B cell (primary cell): ENCODE measurements around the gene TTC23. TPM values are rescaled to one million over a fixed set of nuclear protein-coding genes. Genes with fewer than 3 reads are reported as not detected.

Source experiments
- ATAC-seq: fragments of 200-7000 bp; cut with Tn5 transposase; one replicate; pipeline ENCODE4 v1.10.0; 2021; ENCODE audit warnings: low read depth, mild to moderate bottlenecking, moderate number of reproducible peaks, moderate library complexity
- CTCF ChIA-PET: fragments of 350-600 bp; sonication (Branson Sonifier 250); formaldehyde crosslinking; loops from one replicate; lab custom pipeline; 2021; ENCODE audit warnings: antibody characterized with exemption, inconsistent platforms; lab: Charles Lee
- POLR2A ChIA-PET: fragments of 350-600 bp; sonication (Branson Sonifier 250); formaldehyde crosslinking; loops from one replicate; lab custom pipeline; 2021; ENCODE audit warnings: antibody characterized with exemption; lab: Charles Lee
- DNase-seq: peaks from one replicate; pipeline ENCODE4 v3.0.0; 2013
- H2AFZ ChIP-seq: 2 replicates; pipeline ENCODE4 v1.6.1; 2012; ENCODE audit warnings: mild to moderate bottlenecking, low read depth, low read length; ENCODE audit not compliant: insufficient read depth, poor library complexity, severe bottlenecking
- H3K27ac ChIP-seq, 2 donors: 1 replicate in 1 of 2; 2 replicates in 1 of 2; pipeline ENCODE4 v1.5.1; 2012 to 2013; ENCODE audit warnings: low read length in 2 of 2, mild to moderate bottlenecking in 2 of 2, moderate library complexity in 1 of 2
- H3K27me3 ChIP-seq, 4 experiments: fragments of 200-600 bp in 1 of 4; sonication (generic) in 1 of 4; replicated peaks in 1 of 4; 1 replicate in 2 of 4; 2 replicates in 2 of 4; pipeline versions ENCODE4 v1.6.1 to v1.7.0; 2013 to 2016; ENCODE audit warnings: low read length in 3 of 4, mild to moderate bottlenecking in 2 of 4, mixed read lengths in 1 of 4, moderate library complexity in 1 of 4; ENCODE audit not compliant: insufficient read depth in 4 of 4, control insufficient read depth in 3 of 4; ENCODE audit errors: control extremely low read depth in 1 of 4
- H3K36me3 ChIP-seq, 2 experiments: replicated peaks in 1 of 2; 1 replicate in 1 of 2; 2 replicates in 1 of 2; pipeline versions ENCODE4 v1.6.1 to v1.7.1; 2013; ENCODE audit warnings: low read length in 1 of 2; ENCODE audit not compliant: insufficient read depth in 2 of 2, control insufficient read depth in 1 of 2; ENCODE audit errors: control extremely low read depth in 1 of 2, extremely low read depth in 1 of 2
- H3K4me1 ChIP-seq, 2 donors: fragments of 200-600 bp in 1 of 2; sonication (generic) in 1 of 2; 1 replicate in 1 of 2; 2 replicates in 1 of 2; pipeline versions ENCODE4 v1.5.1 to v1.6.1; 2013 to 2017; ENCODE audit warnings: low read length in 2 of 2; ENCODE audit not compliant: control insufficient read depth in 2 of 2, insufficient read depth in 2 of 2
- H3K4me2 ChIP-seq: replicated peaks from 2 replicates; pipeline ENCODE3; 2012; ENCODE audit warnings: mild to moderate bottlenecking, low read depth, low read length; ENCODE audit not compliant: poor library complexity, severe bottlenecking
- H3K4me3 ChIP-seq, 5 experiments: fragments of 200-600 bp in 1 of 5; sonication (generic) in 1 of 5; 1 replicate in 3 of 5; 2 replicates in 2 of 5; pipeline versions ENCODE4 v1.5.1 to v1.7.0; 2011 to 2016; ENCODE audit warnings: low read length in 4 of 5, mild to moderate bottlenecking in 4 of 5, low read depth in 2 of 5, control low read depth in 1 of 5, moderate library complexity in 1 of 5; ENCODE audit not compliant: insufficient read depth in 1 of 5; ENCODE audit errors: control extremely low read depth in 1 of 5, extremely low read depth in 1 of 5
- H3K79me2 ChIP-seq: fragments of 200-600 bp; sonication (generic); one replicate; pipeline ENCODE4 v1.6.0; 2016; ENCODE audit warnings: low read length; ENCODE audit not compliant: control insufficient read depth, insufficient read depth
- H3K9ac ChIP-seq: fragments of 200-600 bp; sonication (generic); 2 replicates; pipeline ENCODE4 v1.6.1; 2017; ENCODE audit warnings: mild to moderate bottlenecking, low read length, moderate library complexity
- H3K9me3 ChIP-seq, 3 donors: one replicate each; pipeline versions ENCODE4 v1.6.1 to v1.7.1; 2013; ENCODE audit warnings: low read length in 2 of 3; ENCODE audit not compliant: control insufficient read depth in 2 of 3, insufficient read depth in 1 of 3; ENCODE audit errors: control extremely low read depth in 1 of 3
- H4K20me1 ChIP-seq: 2 replicates; pipeline ENCODE4 v1.6.0; 2012; ENCODE audit warnings: mild to moderate bottlenecking, low read length; ENCODE audit not compliant: insufficient read depth, control insufficient read depth, poor library complexity, severe bottlenecking
- H3K27ac Mint-ChIP-seq: one replicate; pipeline ENCODE4 v1.8.0; 2021; ENCODE audit warnings: mixed read lengths
- H3K27me3 Mint-ChIP-seq: one replicate; pipeline ENCODE4 v1.8.0; 2021; ENCODE audit warnings: mixed read lengths
- H3K4me1 Mint-ChIP-seq: one replicate; pipeline ENCODE4 v1.8.0; 2021; ENCODE audit warnings: mixed read lengths
- H3K4me3 Mint-ChIP-seq: one replicate; pipeline ENCODE4 v1.8.0; 2021; ENCODE audit warnings: mixed read lengths
- H3K9me3 Mint-ChIP-seq: one replicate; pipeline ENCODE4 v1.8.0; 2022; ENCODE audit warnings: mixed read lengths; ENCODE audit not compliant: insufficient read depth
- EZH2 ChIP-seq: IDR thresholded peaks from 2 replicates; pipeline ENCODE4 v1.6.1; 2012; ENCODE audit warnings: borderline replicate concordance, low read depth, mild to moderate bottlenecking, moderate library complexity, low read length; ENCODE audit not compliant: insufficient read depth, poor library complexity, severe bottlenecking
- WGBS: methylation state at CpG from one replicate; pipeline ENCODE4 v1.1.5; 2013; ENCODE audit warnings: missing lambda C conversion rate; ENCODE audit not compliant: insufficient coverage; 5-methylcytosine and 5-hydroxymethylcytosine counted together
- intact Hi-C: fragments of 100-400 bp; cut with micrococcal nuclease; formaldehyde crosslinking; loops from one replicate; pipeline ENCODE4 v1.10.0; 2022
- polyA plus RNA-seq: library from polyadenylated mRNA; depleted of rRNA; stranded (reverse); fragments of >200 nt; gene quantifications from 2 replicates; pipeline ENCODE4 v1.2.3, GENCODE V29; 2012
- total RNA-seq, 2 donors: library from RNA; stranded (reverse); fragments of 120-200 nt in 1 of 2; gene quantifications; 1 replicate in 1 of 2; 2 replicates in 1 of 2; pipeline versions ENCODE4 v1.2.3 to v1.2.4, GENCODE V29; 2013 to 2022
- TF ChIP-seq, protein P1 (sequence below): fragments of 200-600 bp; IDR thresholded peaks from one replicate; pipeline ENCODE4 v1.8.0; 2022; ENCODE audit warnings: antibody characterized with exemption, mild to moderate bottlenecking

The TTC23 gene
- total and polyA plus RNA-seq, 2 donors (not counting 1 experiment from before 2014, with no cell fraction given), result 0.15 to 1.9 TPM

- intact Hi-C loops, result loop anchor here (1.0 to 10.0 kb wide), 3 partner anchors 114 to 655 kb away; no protein-coding TSS in a partner anchor
- Mint-ChIP-seq H3K27me3 (peaks cover 57% of the 10 kb centered on the region), H3K9me3 (no peaks in the 10 kb centered on the region), H3K4me1 (peaks cover 10% of the 10 kb centered on the region), H3K27ac (no peak overlapping the region), H3K4me3 (no peak overlapping the region)
- H3K36me3 ChIP-seq, result no peaks in the 10 kb centered on the region
- H3K4me3 ChIP-seq, result no peak overlapping the region
- peaks cover 6 to 8% of the 10 kb centered on the region in 2 donors for H3K4me1 ChIP-seq
- no peak for DNase-seq
- no peak overlapping the region for H3K4me2 ChIP-seq
- peaks cover 0 to 4% (median 0%) of the 10 kb centered on the region in 3 donors for H3K9me3 ChIP-seq
- CTCF ChIA-PET, result no interaction called here
- no peaks in the 10 kb centered on the region for H3K79me2 ChIP-seq
- peaks cover 0 to 42% (median 25%) of the 10 kb centered on the region in 4 experiments for H3K27me3 ChIP-seq
- no peak for TF ChIP-seq EZH2
- TF ChIP-seq, protein P1, sequence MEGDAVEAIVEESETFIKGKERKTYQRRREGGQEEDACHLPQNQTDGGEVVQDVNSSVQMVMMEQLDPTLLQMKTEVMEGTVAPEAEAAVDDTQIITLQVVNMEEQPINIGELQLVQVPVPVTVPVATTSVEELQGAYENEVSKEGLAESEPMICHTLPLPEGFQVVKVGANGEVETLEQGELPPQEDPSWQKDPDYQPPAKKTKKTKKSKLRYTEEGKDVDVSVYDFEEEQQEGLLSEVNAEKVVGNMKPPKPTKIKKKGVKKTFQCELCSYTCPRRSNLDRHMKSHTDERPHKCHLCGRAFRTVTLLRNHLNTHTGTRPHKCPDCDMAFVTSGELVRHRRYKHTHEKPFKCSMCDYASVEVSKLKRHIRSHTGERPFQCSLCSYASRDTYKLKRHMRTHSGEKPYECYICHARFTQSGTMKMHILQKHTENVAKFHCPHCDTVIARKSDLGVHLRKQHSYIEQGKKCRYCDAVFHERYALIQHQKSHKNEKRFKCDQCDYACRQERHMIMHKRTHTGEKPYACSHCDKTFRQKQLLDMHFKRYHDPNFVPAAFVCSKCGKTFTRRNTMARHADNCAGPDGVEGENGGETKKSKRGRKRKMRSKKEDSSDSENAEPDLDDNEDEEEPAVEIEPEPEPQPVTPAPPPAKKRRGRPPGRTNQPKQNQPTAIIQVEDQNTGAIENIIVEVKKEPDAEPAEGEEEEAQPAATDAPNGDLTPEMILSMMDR, result no peak
- 94% methylated on average over 6 of the region's 7 CpGs for WGBS
- no peak for ATAC-seq
- no peaks in the 10 kb centered on the region for H4K20me1 ChIP-seq
- H3K27ac ChIP-seq, result no peak overlapping the region
- POLR2A ChIA-PET, result no interaction called here
- H2AFZ ChIP-seq, result no peak overlapping the region
- H3K9ac ChIP-seq, result no peak overlapping the region
Observed at GRCh38 chr15:99099661-99100060, 149.7 kb downstream of the TTC23 start.

GRCh38 chr15:99098991-99099390 lies 150.4 kb downstream of the TTC23 start:
- ATAC-seq, result no peak
- TF ChIP-seq, protein P1, result no peak
- TF ChIP-seq EZH2, result no peak
- Histone ChIP-seq H3K4me3 (no peak overlapping the region), H3K9me3 (peaks cover 0 to 4% (median 0%) of the 10 kb centered on the region in 3 donors), H3K27ac (no peak overlapping the region), H4K20me1 (no peaks in the 10 kb centered on the region), H2AFZ (no peak overlapping the region), H3K4me2 (no peak overlapping the region), H3K79me2 (no peaks in the 10 kb centered on the region), H3K36me3 (no peaks in the 10 kb centered on the region), H3K27me3 (peaks cover 0 to 40% (median 25%) of the 10 kb centered on the region in 4 experiments), H3K4me1 (peaks cover 4 to 6% of the 10 kb centered on the region in 2 donors), H3K9ac (no peak overlapping the region)
- Mint-ChIP-seq H3K9me3 (no peaks in the 10 kb centered on the region), H3K27ac (no peak overlapping the region), H3K4me1 (peaks cover 9% of the 10 kb centered on the region), H3K27me3 (peaks cover 58% of the 10 kb centered on the region), H3K4me3 (no peak overlapping the region)
- 0% methylated on average over 1 of the region's 6 CpGs for WGBS
- POLR2A ChIA-PET, result no interaction called here
- DNase-seq, result no peak
- CTCF ChIA-PET, result interaction anchor here (1.3 kb wide), 1 partner anchor 23 kb away, joined by 5 read pairs; no protein-coding TSS in a partner anchor
- intact Hi-C loops, result no loop called here
